GM04503 (cell line): ENCODE results near the gene TSHZ3.

ENCODE experiments used
- DNase-seq: peaks from one replicate; pipeline ENCODE4 v3.0.0-alpha.2; 2012; ENCODE audit warnings: low read depth

Gene TSHZ3

GRCh38 chr19:31353833-31354232 lies 4.6 kb upstream of the TSHZ3 start:
- DNase-seq, result no peak

GRCh38 chr19:31352782-31353651 lies 3.8 kb upstream of the TSHZ3 start:
- DNase-seq, result no peak

DNA sequence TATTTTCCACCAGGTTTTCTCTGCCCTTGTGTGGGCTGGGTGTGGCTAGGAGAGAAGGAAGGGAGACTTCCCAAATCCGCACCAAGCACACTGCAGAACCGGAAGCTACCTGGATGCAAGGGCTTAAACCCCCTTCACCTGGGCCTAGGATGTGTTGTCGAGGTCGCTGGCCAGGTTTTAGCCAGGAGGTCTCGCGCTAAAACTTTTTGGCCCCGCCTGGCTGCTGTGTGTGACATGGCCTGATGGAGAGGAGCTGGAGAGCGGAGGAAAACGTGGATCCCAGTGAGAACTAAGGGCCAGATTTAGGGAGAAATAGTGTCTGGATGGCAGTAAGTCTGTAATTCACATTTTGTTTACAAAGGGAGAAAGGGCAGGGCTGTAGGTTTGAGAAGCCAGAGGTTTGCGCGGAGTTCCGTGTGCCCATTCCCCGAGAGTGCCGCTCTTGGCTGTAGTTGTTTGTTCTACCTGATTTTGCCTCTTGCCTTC lies 3.1 kb upstream of the TSHZ3 start:
- DNase-seq, result no peak

- DNase-seq, result no peak
Measured at GRCh38 chr19:31351855-31352195, 2.6 kb upstream of the TSHZ3 start.

DNA sequence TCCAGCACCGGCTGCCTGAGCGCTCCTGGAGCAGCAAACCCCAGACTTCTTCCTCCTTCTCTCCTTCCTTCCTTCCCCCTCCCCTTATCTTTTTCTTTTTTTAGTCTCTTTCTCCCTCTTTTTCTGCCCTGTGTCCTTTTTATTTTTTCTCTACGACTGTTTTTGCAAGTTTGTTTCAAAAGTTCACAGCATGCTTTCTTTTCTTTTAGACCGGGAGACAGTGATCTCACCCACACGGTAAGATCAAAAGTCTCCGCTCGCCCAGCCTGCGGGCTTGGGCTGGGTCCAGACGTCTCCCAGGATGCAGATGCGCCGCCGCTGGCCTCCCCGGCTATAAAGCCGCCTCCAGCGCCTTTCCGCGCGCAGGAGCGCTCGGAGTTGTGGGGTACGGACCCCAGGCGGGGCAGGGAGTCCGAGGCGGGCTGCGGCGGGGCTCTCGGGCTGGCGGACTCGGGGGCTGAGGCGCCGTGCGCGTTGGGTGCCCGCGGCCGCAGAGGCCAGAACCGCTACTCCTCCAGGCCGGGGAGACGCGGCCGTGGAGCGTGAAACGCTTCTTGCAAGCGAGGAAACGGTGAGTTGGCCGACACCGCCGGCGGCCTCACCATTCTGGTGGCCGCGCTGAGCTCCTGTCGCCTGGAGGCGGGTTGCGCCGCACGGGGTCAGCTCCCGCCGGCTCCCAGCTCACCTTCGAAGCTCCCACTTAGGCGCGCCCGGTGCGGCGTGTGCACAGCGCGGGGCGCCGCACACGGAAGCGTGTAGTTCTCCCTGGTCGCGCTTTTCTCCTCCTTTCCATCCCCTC lies 2.0 kb upstream of the TSHZ3 start:
- DNase-seq, result no peak

- DNase-seq, result no peak
Measured at GRCh38 chr19:31350693-31351055, 1.4 kb upstream of the TSHZ3 start.

GRCh38 chr19:31350033-31350692 lies 927 bp upstream of the TSHZ3 start:
- no peak for DNase-seq

GRCh38 chr19:31348481-31349159 lies 616 bp downstream of the TSHZ3 start:
- no peak for DNase-seq

GRCh38 chr19:31347828-31348392 lies 1.3 kb downstream of the TSHZ3 start:
- no peak for DNase-seq

- no peak for DNase-seq
Measured at GRCh38 chr19:31347354-31347753, 1.9 kb downstream of the TSHZ3 start.

DNA sequence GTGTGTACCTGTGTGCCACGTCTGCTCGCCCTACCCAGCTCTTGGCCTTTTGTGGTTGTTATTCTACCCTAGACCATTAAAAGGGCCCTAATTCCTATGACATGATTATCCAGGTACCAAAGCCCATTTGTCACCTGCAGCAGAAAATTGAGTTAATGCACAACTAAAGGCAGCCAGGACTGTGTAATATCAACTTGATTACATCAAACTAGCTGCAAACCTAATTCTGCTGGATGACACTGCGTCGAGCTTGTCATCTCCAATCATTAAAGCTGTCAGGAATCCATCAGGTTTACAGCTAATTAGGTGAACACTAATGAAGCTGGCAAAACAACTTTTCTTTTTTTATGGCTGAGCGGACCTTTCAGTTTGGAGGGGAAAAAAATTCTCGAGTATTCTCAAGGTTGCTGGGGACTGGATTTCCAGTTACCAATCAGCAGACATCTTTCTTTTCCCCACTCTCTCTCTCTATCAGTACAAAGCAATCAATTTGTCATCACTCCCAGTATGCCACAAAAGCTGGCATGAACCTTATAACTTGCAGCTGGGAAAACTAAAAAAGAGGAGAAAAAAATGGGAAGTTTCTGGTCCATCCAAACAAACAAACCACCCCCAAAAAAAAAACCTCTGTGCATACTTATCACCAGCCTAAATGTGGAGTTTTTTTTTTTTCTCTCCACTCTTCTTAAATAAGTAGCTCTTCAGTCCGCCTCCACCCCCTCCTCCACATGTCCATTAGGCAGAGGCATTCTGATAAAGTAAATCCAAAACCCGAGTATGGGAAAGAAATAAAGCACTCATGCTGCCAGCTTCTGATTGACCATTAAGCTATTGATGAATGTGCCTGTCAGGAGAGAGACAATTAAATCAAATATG lies 2.8 kb downstream of the TSHZ3 start:
- DNase-seq, result no peak

- no peak for DNase-seq
Measured at GRCh38 chr19:31344403-31344802, 4.8 kb downstream of the TSHZ3 start.

GRCh38 chr19:31342926-31343325 lies 6.3 kb downstream of the TSHZ3 start:
- no peak for DNase-seq

DNA sequence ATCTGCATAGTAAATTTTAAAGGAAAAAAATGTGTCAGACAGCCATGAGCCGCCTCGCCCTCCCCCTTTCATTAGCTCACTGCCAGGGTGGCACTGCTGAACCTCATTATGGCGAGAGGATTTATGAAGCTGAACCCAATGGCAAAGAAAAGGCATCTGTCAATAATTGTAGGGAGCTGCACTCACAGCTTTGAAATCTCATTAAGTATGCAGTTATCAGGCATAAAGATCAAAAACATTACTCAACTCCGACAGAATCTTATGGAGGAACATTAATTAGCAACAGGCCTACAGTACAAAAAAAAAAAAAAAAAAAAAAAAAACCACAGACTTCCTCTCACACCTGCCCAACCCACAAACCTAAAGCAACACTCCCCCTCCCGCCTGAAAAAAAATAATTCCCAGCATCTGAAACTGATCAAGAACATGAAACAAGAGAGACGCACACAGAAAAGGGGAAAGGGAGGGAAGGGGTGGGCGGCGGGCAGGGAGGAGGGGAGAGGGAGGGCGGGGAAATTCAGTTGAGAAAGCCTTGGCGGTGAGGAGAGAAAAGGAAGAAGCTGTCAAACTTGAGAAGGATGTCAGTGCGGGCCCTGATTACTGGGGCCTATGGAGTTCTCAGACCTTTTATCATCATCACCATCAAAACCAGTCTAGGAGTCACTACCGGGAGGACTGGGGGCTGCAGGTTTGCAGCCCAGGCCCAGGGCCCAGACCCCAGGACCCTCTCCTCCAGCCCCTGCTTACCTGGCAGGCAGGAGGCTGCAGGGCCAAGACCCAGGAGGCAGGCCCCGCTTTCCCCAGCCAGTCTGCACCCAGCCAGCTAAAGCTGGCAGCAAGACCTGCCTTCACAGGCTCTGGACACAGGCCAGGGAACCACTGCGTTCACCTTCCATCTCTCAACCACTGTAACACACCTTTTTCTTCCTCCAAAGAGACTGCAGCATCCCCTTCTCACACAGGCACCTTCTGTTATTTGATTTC lies 8.9 kb downstream of the TSHZ3 start:
- no peak for DNase-seq

- DNase-seq, result no peak
Measured at GRCh38 chr19:31339411-31339810, 9.8 kb downstream of the TSHZ3 start.

DNA sequence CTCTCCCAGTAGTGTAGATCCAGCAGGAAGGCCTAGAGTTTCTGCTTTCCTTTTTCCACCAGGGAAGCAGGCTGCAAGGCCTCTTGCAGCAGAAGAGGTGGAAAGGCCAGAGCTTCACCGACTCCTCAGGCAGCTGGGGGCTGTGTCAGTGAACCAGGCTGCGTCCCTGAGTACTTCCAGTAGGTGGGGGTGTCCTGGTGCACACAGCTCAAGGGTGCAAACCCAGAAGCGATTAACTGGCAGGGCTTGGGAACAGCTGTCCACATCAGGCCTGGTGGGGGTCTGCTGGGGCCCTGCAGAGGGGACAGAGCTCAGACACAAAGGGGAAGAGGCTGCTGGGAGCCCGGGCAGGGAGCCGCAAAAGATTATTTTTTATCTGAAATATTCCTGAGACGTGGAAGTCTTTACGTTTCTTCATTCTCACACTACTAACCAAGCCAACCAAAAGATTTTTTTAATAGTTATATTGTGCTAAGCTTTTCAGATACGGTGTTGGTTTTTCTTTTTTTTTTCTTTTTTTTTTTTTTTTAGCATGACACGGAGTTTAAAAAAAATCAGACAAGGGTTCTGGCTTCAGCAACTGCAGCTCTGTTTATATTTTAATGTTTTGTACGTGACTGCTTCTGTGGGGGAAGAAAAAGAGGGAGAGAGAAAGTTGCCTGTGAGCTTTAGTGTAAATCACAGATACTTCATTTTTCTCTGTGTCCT lies 11.0 kb downstream of the TSHZ3 start:
- no peak for DNase-seq

- no peak for DNase-seq
Measured at GRCh38 chr19:31337008-31337914, 12.0 kb downstream of the TSHZ3 start.

GRCh38 chr19:31335716-31336115 lies 13.5 kb downstream of the TSHZ3 start:
- no peak for DNase-seq
